HepG2 (cell line): ENCODE data around the gene CKB. TPM values are rescaled to one million over a fixed set of nuclear protein-coding genes. Genes with fewer than 3 reads are reported as not detected.

Experiments
- AGO2 ChIP-seq: fragments of 200-400 bp; formaldehyde crosslinking; optimal IDR thresholded peaks from 2 replicates; pipeline ENCODE3; 2017; ENCODE audit warnings: mild to moderate bottlenecking, low read depth, low read length, moderate library complexity
- ARNTL ChIP-seq: sonication (generic); formaldehyde crosslinking; IDR thresholded peaks from 2 replicates; pipeline ENCODE4 v1.4.0; 2020; ENCODE audit warnings: mild to moderate bottlenecking, missing genetic modification reagents
- ATF1 ChIP-seq: IDR thresholded peaks from 2 replicates; pipeline ENCODE4 v1.6.1; 2016; ENCODE audit warnings: mild to moderate bottlenecking, control low read depth
- FOSL1 ChIP-seq: sonication (generic); formaldehyde crosslinking; IDR thresholded peaks from 2 replicates; pipeline ENCODE4 v1.9.0; 2021; ENCODE audit warnings: missing genetic modification reagents, borderline replicate concordance
- FOXM1 ChIP-seq: sonication (generic); formaldehyde crosslinking; IDR thresholded peaks from 2 replicates; pipeline ENCODE4 v1.5.0; 2020; ENCODE audit warnings: missing genetic modification reagents
- LRRFIP1 ChIP-seq: sonication (generic); formaldehyde crosslinking; conservative IDR thresholded peaks from 2 replicates; pipeline ENCODE4 v1.4.0; 2020; ENCODE audit warnings: missing genetic modification reagents
- MED13 ChIP-seq: sonication (generic); formaldehyde crosslinking; IDR thresholded peaks from 2 replicates; pipeline ENCODE4 v1.5.0; 2020; ENCODE audit warnings: missing genetic modification reagents
- NFRKB ChIP-seq: fragments of 450-650 bp; IDR thresholded peaks from 2 replicates; pipeline ENCODE4 v1.6.1; 2017
- POLR2G ChIP-seq: fragments of 200-400 bp; formaldehyde crosslinking; IDR thresholded peaks from 2 replicates; pipeline ENCODE4 v1.6.1; 2018; ENCODE audit warnings: mild to moderate bottlenecking, low read depth, low read length, moderate library complexity
- PTBP1 ChIP-seq: fragments of 200-400 bp; formaldehyde crosslinking; IDR thresholded peaks from 2 replicates; pipeline ENCODE4 v1.6.1; 2018; ENCODE audit warnings: low read length, low read depth; ENCODE audit not compliant: poor library complexity, severe bottlenecking
- SKI ChIP-seq: fragments of 450-650 bp; IDR thresholded peaks from one replicate; pipeline ENCODE4 v1.6.1; 2018; ENCODE audit warnings: mild to moderate bottlenecking; ENCODE audit not compliant: partially characterized antibody
- TBX3 ChIP-seq: fragments of 450-650 bp; IDR thresholded peaks from 2 replicates; pipeline ENCODE4 v1.6.1; 2017; ENCODE audit warnings: antibody characterized with exemption, mild to moderate bottlenecking, inconsistent platforms, borderline replicate concordance
- TMF1 ChIP-seq: sonication (generic); formaldehyde crosslinking; IDR thresholded peaks from 2 replicates; pipeline ENCODE4 v1.8.1; 2022; ENCODE audit warnings: low read depth, missing genetic modification reagents
- TOE1 ChIP-seq: sonication (generic); formaldehyde crosslinking; IDR thresholded peaks from 2 replicates; pipeline ENCODE4 v1.4.0; 2020; ENCODE audit warnings: mild to moderate bottlenecking, missing genetic modification reagents
- ZBTB20 ChIP-seq: sonication (generic); formaldehyde crosslinking; IDR thresholded peaks from 2 replicates; pipeline ENCODE4 v1.8.1; 2023; ENCODE audit warnings: missing genetic modification reagents, low read depth, mild to moderate bottlenecking, borderline replicate concordance
- ZNF407 ChIP-seq: sonication (generic); formaldehyde crosslinking; IDR thresholded peaks from one replicate; pipeline ENCODE4 v1.5.1; 2020; ENCODE audit warnings: mild to moderate bottlenecking, missing genetic modification reagents; ENCODE audit errors: not compliant biosample characterization
- ZNF841 ChIP-seq: sonication (generic); formaldehyde crosslinking; IDR thresholded peaks from 2 replicates; pipeline ENCODE4 v1.8.1; 2023; ENCODE audit warnings: missing genetic modification reagents, borderline replicate concordance
- ZUFSP ChIP-seq: sonication (generic); formaldehyde crosslinking; IDR thresholded peaks from 2 replicates; pipeline ENCODE4 v1.9.0; 2021; ENCODE audit warnings: missing genetic modification reagents, mild to moderate bottlenecking, borderline replicate concordance
- polyA plus RNA-seq, 8 experiments: library from polyadenylated mRNA; depleted of rRNA in 3 of 8; stranded (reverse) in 7 of 8; unstranded in 1 of 8; fragments of >200 nt; fragmentation: Illumina TruSeq in 4 of 8; extraction: Trizol in 4 of 8; gene quantifications; 2 replicates each; pipeline versions ENCODE4 v1.2.1 to v1.2.3, GENCODE V29; 2011 to 2016; ENCODE audit warnings: low read depth in 4 of 8, missing spikeins in 1 of 8, mixed read lengths in 1 of 8; ENCODE audit not compliant: insufficient read depth in 1 of 8
- total RNA-seq, 5 experiments: library from RNA; depleted of rRNA; stranded (reverse); fragments of >200 nt; fragmentation: Illumina TruSeq; extraction: Trizol; gene quantifications; 2 replicates each; pipeline ENCODE4 v1.2.3, GENCODE V29; 2016; ENCODE audit warnings: low read depth in 1 of 5

The CKB gene
- total and polyA plus RNA-seq, 2 of the 13 experiments (the other 11 are each of a cell fraction or from before 2014, with no cell fraction given): 82.3 to 217 TPM

GRCh38 chr14:103526247-103526913 is 3.8 kb upstream of the CKB start (continued):
- no peak for TF ChIP-seq LRRFIP1 (CRISPR knock-in tag)
- TF ChIP-seq PTBP1: no peak
- no peak for TF ChIP-seq MED13 (CRISPR knock-in tag)
- TF ChIP-seq NFRKB: no peak
- TF ChIP-seq FOSL1 (CRISPR knock-in tag): no peak
- TF ChIP-seq AGO2: peak; percentile 71
- TF ChIP-seq ZNF841 (CRISPR knock-in tag): no peak
- TF ChIP-seq ZUFSP (CRISPR knock-in tag): no peak
- no peak; the same call in 1 of the 2 replicates for TF ChIP-seq POLR2G
- TF ChIP-seq SKI: no peak
- TF ChIP-seq ZNF407 (CRISPR knock-in tag): no peak
- no peak for TF ChIP-seq TOE1 (CRISPR knock-in tag)
- TF ChIP-seq ARNTL (CRISPR knock-in tag): peak; percentile 98
- TF ChIP-seq FOXM1 (CRISPR knock-in tag): no peak
- no peak for TF ChIP-seq TBX3
- TF ChIP-seq ATF1 (CRISPR knock-in tag): no peak
- TF ChIP-seq TMF1 (CRISPR knock-in tag): no peak
- TF ChIP-seq ZBTB20 (CRISPR knock-in tag): peak; percentile 44; the same call in 1 of the 2 replicates
